GM23248 (cell line): ENCODE data around the gene TUBA4A.

Source experiments
- EZH2 ChIP-seq: fragments of 200-600 bp; sonication (generic); IDR thresholded peaks from 2 replicates; pipeline ENCODE4 v1.6.1; 2018; ENCODE audit warnings: antibody characterized with exemption, mild to moderate bottlenecking; ENCODE audit not compliant: insufficient read depth, poor library complexity, severe bottlenecking
- EZH2phosphoT487 ChIP-seq: fragments of 200-600 bp; sonication (generic); IDR thresholded peaks from 2 replicates; pipeline ENCODE4 v1.6.1; 2018; ENCODE audit warnings: antibody characterized with exemption, moderate library complexity, mild to moderate bottlenecking, low read depth; ENCODE audit not compliant: insufficient read depth

DNA sequence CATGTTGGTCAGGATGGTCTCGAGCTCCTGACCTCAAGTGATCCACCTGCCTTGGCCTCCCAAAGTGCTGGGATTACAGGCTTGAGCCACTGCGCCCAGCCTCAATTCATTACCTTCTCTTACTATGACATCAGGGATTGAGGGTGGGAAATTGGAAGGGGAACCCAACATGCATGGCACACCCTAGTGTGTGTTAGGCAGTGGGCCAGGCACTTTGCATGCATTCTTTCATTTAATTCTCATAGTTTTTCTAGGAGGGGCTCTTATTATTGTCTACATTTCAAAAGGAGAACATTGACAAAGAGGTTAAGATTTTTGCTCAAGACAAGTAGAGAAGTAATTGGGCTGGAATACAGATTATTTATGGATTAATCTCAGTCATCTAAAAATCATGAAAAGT is 14.6 kb upstream of the TUBA4A start:
- TF ChIP-seq EZH2phosphoT487 (no peak), EZH2 (no peak)
